GM23248 (cell line): ENCODE measurements around the gene OR5B12. TPM values are rescaled to one million over a fixed set of nuclear protein-coding genes. Genes with fewer than 3 reads are reported as not detected.

Source experiments
- DNase-seq: peaks from one replicate; pipeline ENCODE4 v3.0.0-alpha.2; 2015
- H2AFZ ChIP-seq: fragments of 200-600 bp; sonication (generic); 2 replicates; pipeline ENCODE4 v1.6.1; 2016; ENCODE audit warnings: antibody characterized with exemption
- H3F3A ChIP-seq: fragments of 200-600 bp; sonication (generic); 2 replicates; pipeline ENCODE4 v1.6.1; 2016; ENCODE audit warnings: mild to moderate bottlenecking, antibody characterized with exemption, mixed run types; ENCODE audit not compliant: insufficient read depth
- H3K27ac ChIP-seq: fragments of 200-600 bp; sonication (generic); 2 replicates; pipeline ENCODE4 v1.5.1; 2016; ENCODE audit warnings: mild to moderate bottlenecking
- H3K27me3 ChIP-seq: fragments of 200-600 bp; sonication (generic); replicated peaks from 2 replicates; pipeline ENCODE4 v1.6.1; 2016; ENCODE audit warnings: mild to moderate bottlenecking; ENCODE audit not compliant: insufficient read depth
- H3K36me3 ChIP-seq: fragments of 200-600 bp; sonication (generic); 2 replicates; pipeline ENCODE4 v1.6.1; 2016; ENCODE audit warnings: low read depth, mild to moderate bottlenecking
- H3K4me1 ChIP-seq: fragments of 200-600 bp; sonication (generic); 2 replicates; pipeline ENCODE4 v1.6.1; 2016; ENCODE audit warnings: mild to moderate bottlenecking; ENCODE audit not compliant: insufficient read depth
- H3K4me2 ChIP-seq: fragments of 200-600 bp; sonication (generic); one replicate; pipeline ENCODE4 v1.6.1; 2016; ENCODE audit warnings: mild to moderate bottlenecking; ENCODE audit not compliant: unreplicated experiment
- H3K4me3 ChIP-seq: fragments of 200-600 bp; sonication (generic); 2 replicates; pipeline ENCODE4 v1.5.1; 2016; ENCODE audit warnings: mild to moderate bottlenecking
- H3K79me2 ChIP-seq: fragments of 200-600 bp; sonication (generic); 2 replicates; pipeline ENCODE4 v1.6.1; 2016; ENCODE audit warnings: mild to moderate bottlenecking; ENCODE audit not compliant: insufficient read depth
- H3K9ac ChIP-seq: fragments of 200-600 bp; sonication (generic); 2 replicates; pipeline ENCODE4 v1.6.1; 2016; ENCODE audit warnings: mild to moderate bottlenecking
- H3K9me2 ChIP-seq: fragments of 200-600 bp; sonication (generic); 2 replicates; pipeline ENCODE4 v1.6.1; 2016; ENCODE audit warnings: mixed run types, mild to moderate bottlenecking, moderate library complexity; ENCODE audit not compliant: insufficient read depth
- H3K9me3 ChIP-seq: fragments of 200-600 bp; sonication (generic); one replicate; pipeline ENCODE4 v1.6.1; 2017; ENCODE audit warnings: low read depth
- H4K20me1 ChIP-seq: fragments of 200-600 bp; sonication (generic); 2 replicates; pipeline ENCODE4 v1.6.0; 2016; ENCODE audit not compliant: insufficient read depth
- EZH2 ChIP-seq: fragments of 200-600 bp; sonication (generic); IDR thresholded peaks from 2 replicates; pipeline ENCODE4 v1.6.1; 2018; ENCODE audit warnings: antibody characterized with exemption, mild to moderate bottlenecking; ENCODE audit not compliant: insufficient read depth, poor library complexity, severe bottlenecking
- EZH2phosphoT487 ChIP-seq: fragments of 200-600 bp; sonication (generic); IDR thresholded peaks from 2 replicates; pipeline ENCODE4 v1.6.1; 2018; ENCODE audit warnings: antibody characterized with exemption, moderate library complexity, mild to moderate bottlenecking, low read depth; ENCODE audit not compliant: insufficient read depth
- WGBS, 2 experiments: methylation state at CpG; one replicate each; pipeline ENCODE4 v1.1.6; 2015 to 2017; ENCODE audit warnings: low lambda C conversion rate in 2 of 2, low coverage in 1 of 2; ENCODE audit errors: missing lambda C conversion rate in 2 of 2; 5-methylcytosine and 5-hydroxymethylcytosine counted together
- in situ Hi-C: fragments of 300-500 bp; cut with MboI; formaldehyde crosslinking; loops from 2 replicates; pipeline ENCODE4 v1.15.0; 2020
- polyA plus RNA-seq: library from polyadenylated mRNA; unstranded; fragments of >200 nt; fragmentation: Nextera tagmentation; extraction: Ambion mirVana; gene quantifications from 2 replicates; pipeline ENCODE4 v1.2.1, GENCODE V29; 2016
- total RNA-seq: library from RNA; depleted of rRNA; stranded (reverse); fragments of >200 nt; shearing (Covaris generic); gene quantifications from 2 replicates; pipeline ENCODE4 v1.2.3, GENCODE V29; 2014; rRNA removed

OR5B12 gene
- total RNA-seq (not detected in 2 replicates), polyA plus RNA-seq (not detected in 2 replicates)

DNA sequence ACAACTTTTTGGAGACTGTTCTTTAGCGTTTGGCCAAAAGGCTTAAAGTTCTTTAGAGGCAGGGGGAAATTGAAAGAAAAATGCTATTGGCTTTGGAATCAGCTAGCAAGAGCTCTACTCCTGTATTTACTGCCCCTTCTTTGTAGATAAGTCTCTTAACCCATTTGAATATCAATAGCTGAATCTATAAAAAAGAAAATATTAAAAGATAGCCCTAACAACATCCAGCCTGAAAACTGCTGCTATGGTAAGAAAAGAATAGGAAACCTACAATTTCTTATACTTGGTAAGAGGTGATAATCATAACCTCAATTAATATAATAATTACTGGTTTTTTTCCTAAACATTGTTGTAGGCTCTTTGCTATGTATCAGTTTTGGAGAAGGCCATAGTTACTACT is at the start of gene OR5B12:
Gene OR5B12, minus strand, starts transcription at position 101 of the 400 bp plus-strand sequence. CDS start 2,085 bp downstream, outside the sequence.
- Histone ChIP-seq H3K36me3 (no peaks in the 10 kb centered on the region), H3K27ac (no peak within 1 kb of the TSS), H3F3A (no peaks in the 10 kb centered on the region), H3K9me2 (0 out of 2 replicates have a peak, but pooled peaks cover 3% of the 10 kb centered on the region), H3K9ac (no peak within 1 kb of the TSS), H3K4me3 (no peak within 1 kb of the TSS), H3K79me2 (no peaks in the 10 kb centered on the region), H3K4me2 (no peak within 1 kb of the TSS), H2AFZ (no peak within 1 kb of the TSS), H3K27me3 (no peaks in the 10 kb centered on the region), H3K4me1 (no peaks in the 10 kb centered on the region), H4K20me1 (no peaks in the 10 kb centered on the region), H3K9me3 (no peaks in the 10 kb centered on the region)
- in situ Hi-C loops = no loop called here
- WGBS, 2 experiments = 27 to 48% methylated on average over 1 of the region's 1 CpG
- no peak for DNase-seq
- TF ChIP-seq EZH2 = no peak
- TF ChIP-seq EZH2phosphoT487 = no peak

DNA sequence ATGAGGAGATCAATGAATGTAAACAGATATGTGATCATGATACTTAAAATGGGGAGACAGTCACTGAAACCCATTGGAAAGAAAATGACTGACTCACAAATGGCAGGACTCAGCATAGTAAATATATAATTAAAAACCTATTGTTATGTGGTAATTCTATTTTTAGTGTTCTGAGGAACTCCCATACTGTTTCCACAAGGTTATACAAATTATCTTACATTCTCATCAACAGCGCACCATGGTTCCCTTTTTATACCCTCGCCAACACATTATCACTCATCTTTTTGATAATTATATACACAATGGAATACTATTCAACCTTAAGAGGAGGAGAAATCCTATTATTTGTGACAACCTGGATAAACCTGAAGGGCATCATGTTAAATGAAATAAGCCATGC is 48.8 kb upstream of the OR5B12 start:
- H3K9me2 ChIP-seq = no peaks in the 10 kb centered on the region; the same call in 1 of the 2 replicates
- H3K9ac ChIP-seq = no peak overlapping the region
- H3K4me1 ChIP-seq = peaks cover 23% of the 10 kb centered on the region
- H3K9me3 ChIP-seq = no peaks in the 10 kb centered on the region
- H3K79me2 ChIP-seq = no peaks in the 10 kb centered on the region
- no peak overlapping the region for H2AFZ ChIP-seq
- no peaks in the 10 kb centered on the region; the same call in 1 of the 2 replicates for H3K36me3 ChIP-seq
- TF ChIP-seq EZH2 (no peak), EZH2phosphoT487 (no peak)
- H3K4me3 ChIP-seq = no peak overlapping the region
- H3K27me3 ChIP-seq = no peaks in the 10 kb centered on the region
- WGBS, 2 experiments = 68 to 75% methylated on average over 2 of the region's 2 CpGs
- in situ Hi-C loops = no loop called here
- H3K27ac ChIP-seq = no peak overlapping the region
- H3K4me2 ChIP-seq = no peak overlapping the region
- H3F3A ChIP-seq = peaks cover 15% of the 10 kb centered on the region
- H4K20me1 ChIP-seq = no peaks in the 10 kb centered on the region
- no peak for DNase-seq

DNA sequence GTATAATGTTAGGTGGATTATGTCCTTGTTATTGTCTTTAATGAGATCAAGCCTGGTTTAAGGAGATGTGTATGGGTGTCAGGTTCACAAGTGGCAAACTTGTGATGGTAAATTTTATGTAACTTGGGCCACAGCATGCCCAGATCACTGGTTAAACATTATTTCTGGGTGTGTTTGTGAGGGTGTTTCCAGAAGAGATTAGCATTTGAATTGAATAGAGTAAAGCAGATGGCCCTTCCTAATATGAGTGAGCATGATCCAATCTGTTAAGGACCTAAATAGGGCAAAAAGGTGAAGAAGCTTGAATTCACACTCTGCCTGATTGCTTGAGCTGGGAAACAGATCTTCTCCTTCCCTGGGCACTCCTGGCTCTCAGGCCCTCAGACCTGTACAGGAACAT is 45.1 kb upstream of the OR5B12 start:
- no peak overlapping the region for H3K4me3 ChIP-seq
- H3K9me2 ChIP-seq = peaks cover 4% of the 10 kb centered on the region; the same call in 1 of the 2 replicates
- in situ Hi-C loops = no loop called here
- H3K9me3 ChIP-seq = no peaks in the 10 kb centered on the region
- DNase-seq = no peak
- H3K27ac ChIP-seq = no peak overlapping the region
- H3K4me1 ChIP-seq = no peaks in the 10 kb centered on the region
- no peaks in the 10 kb centered on the region for H3K36me3 ChIP-seq
- no peaks in the 10 kb centered on the region for H3K79me2 ChIP-seq
- no peak overlapping the region for H3K4me2 ChIP-seq
- TF ChIP-seq EZH2 (no peak), EZH2phosphoT487 (no peak)
- no peaks in the 10 kb centered on the region for H3F3A ChIP-seq
- H4K20me1 ChIP-seq = no peaks in the 10 kb centered on the region
- no peak overlapping the region for H3K9ac ChIP-seq
- no peaks in the 10 kb centered on the region for H3K27me3 ChIP-seq
- no peak overlapping the region for H2AFZ ChIP-seq

DNA sequence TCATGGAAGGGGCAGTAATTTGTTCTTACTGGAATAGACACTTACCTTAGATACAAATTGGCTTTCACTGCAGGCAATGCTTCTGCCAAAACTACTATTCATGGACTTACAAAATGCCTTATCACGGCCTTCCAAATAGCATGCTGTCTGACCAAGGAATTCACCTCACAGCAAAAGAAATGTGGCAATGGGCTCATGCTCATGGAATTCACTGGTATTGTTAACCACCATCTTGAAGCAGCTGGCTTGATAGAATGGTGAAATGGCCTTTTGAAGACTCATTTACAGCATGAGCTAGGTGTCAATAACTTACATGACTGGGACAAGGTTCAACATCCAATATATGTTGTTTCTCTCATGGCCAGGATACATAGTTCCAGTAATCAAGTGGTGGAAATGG is 43.9 kb upstream of the OR5B12 start:
- TF ChIP-seq EZH2 (no peak), EZH2phosphoT487 (no peak)
- Histone ChIP-seq H3F3A (no peaks in the 10 kb centered on the region), H3K27me3 (no peaks in the 10 kb centered on the region), H3K9me2 (peaks cover 4% of the 10 kb centered on the region; the same call in 1 of the 2 replicates), H3K4me2 (no peak overlapping the region), H3K9ac (no peak overlapping the region), H3K4me3 (no peak overlapping the region), H3K27ac (no peak overlapping the region), H3K79me2 (no peaks in the 10 kb centered on the region), H2AFZ (no peak overlapping the region), H4K20me1 (no peaks in the 10 kb centered on the region), H3K4me1 (no peaks in the 10 kb centered on the region), H3K36me3 (no peaks in the 10 kb centered on the region), H3K9me3 (no peaks in the 10 kb centered on the region)
- in situ Hi-C loops = no loop called here
- no peak for DNase-seq
- WGBS, 2 experiments = 93 to 100% methylated on average over 1 of the region's 1 CpG

DNA sequence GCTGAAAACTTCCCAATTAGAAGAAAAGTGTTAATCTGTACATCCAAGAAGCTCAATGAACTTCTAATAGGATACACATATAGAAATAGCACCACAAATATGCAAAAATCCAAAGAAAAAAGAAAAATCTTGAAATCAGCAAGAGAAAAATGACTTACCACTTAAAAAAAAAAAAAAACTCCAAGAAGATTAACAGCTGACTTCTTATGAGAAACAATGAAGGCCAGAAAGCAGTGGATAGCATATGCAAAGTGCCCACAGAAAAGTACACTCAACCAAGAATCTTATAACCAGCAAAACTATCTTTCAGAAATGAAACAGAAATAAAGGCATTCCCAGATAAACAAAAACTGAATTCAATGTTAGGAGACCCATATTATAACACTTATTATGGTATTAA is 29.9 kb upstream of the OR5B12 start:
- DNase-seq = no peak
- no peak overlapping the region for H3K9ac ChIP-seq
- H3K4me3 ChIP-seq = no peak overlapping the region
- no peak overlapping the region for H3K4me2 ChIP-seq
- no peaks in the 10 kb centered on the region for H3K36me3 ChIP-seq
- H4K20me1 ChIP-seq = no peaks in the 10 kb centered on the region
- in situ Hi-C loops = no loop called here
- H3K27ac ChIP-seq = no peak overlapping the region
- H3K27me3 ChIP-seq = no peaks in the 10 kb centered on the region
- no peaks in the 10 kb centered on the region for H3K9me3 ChIP-seq
- H3K9me2 ChIP-seq = no peaks in the 10 kb centered on the region
- H3K79me2 ChIP-seq = no peaks in the 10 kb centered on the region
- H2AFZ ChIP-seq = no peak overlapping the region
- TF ChIP-seq EZH2phosphoT487 = no peak
- no peak for TF ChIP-seq EZH2
- H3F3A ChIP-seq = no peaks in the 10 kb centered on the region; the same call in 1 of the 2 replicates
- no peaks in the 10 kb centered on the region for H3K4me1 ChIP-seq
